HepG2 (cell line): ENCODE data around the gene MTF1. TPM values are rescaled to one million over a fixed set of nuclear protein-coding genes. Genes with fewer than 3 reads are reported as not detected.

Source experiments
- KLF9 ChIP-seq: IDR thresholded peaks from 2 replicates; pipeline ENCODE4 v1.6.1; 2016; ENCODE audit warnings: low read depth
- SAP130 ChIP-seq: IDR thresholded peaks from 2 replicates; pipeline ENCODE4 v1.6.1; 2016; ENCODE audit warnings: low read depth
- SIN3A ChIP-seq: IDR thresholded peaks from 2 replicates; pipeline ENCODE4 v1.6.1; 2011; ENCODE audit warnings: low read depth, mild to moderate bottlenecking, control low read depth, low read length, borderline replicate concordance
- STAG1 ChIP-seq: sonication (generic); formaldehyde crosslinking; IDR thresholded peaks from 2 replicates; pipeline ENCODE4 v1.4.0; 2020; ENCODE audit warnings: missing genetic modification reagents
- ZBTB4 ChIP-seq: sonication (generic); formaldehyde crosslinking; IDR thresholded peaks from 2 replicates; pipeline ENCODE4 v1.4.0; 2020; ENCODE audit warnings: missing genetic modification reagents, mild to moderate bottlenecking, borderline replicate concordance
- ZBTB40 ChIP-seq, 2 experiments: fragments of 450-650 bp in 1 of 2; sonication (generic) in 1 of 2; formaldehyde crosslinking in 1 of 2; IDR thresholded peaks; 2 replicates each; pipeline versions ENCODE4 v1.6.1 to v1.8.0; 2016 to 2022; ENCODE audit warnings: antibody characterized with exemption in 1 of 2, mild to moderate bottlenecking in 1 of 2, missing genetic modification reagents in 1 of 2
- ZMYM4 ChIP-seq: sonication (generic); formaldehyde crosslinking; IDR thresholded peaks from 2 replicates; pipeline ENCODE4 v1.8.1; 2023; ENCODE audit warnings: mild to moderate bottlenecking, missing genetic modification reagents
- ZNF10 ChIP-seq: sonication (generic); formaldehyde crosslinking; IDR thresholded peaks from 2 replicates; pipeline ENCODE4 v1.4.0; 2020; ENCODE audit warnings: mild to moderate bottlenecking, low read depth, missing genetic modification reagents, borderline replicate concordance
- ZNF687 ChIP-seq: sonication (generic); formaldehyde crosslinking; IDR thresholded peaks from 2 replicates; pipeline ENCODE4 v1.5.1; 2020; ENCODE audit warnings: mild to moderate bottlenecking, missing genetic modification reagents, moderate library complexity
- ZNF740 ChIP-seq: sonication (generic); formaldehyde crosslinking; IDR thresholded peaks from 2 replicates; pipeline ENCODE4 v1.4.0; 2020; ENCODE audit warnings: missing genetic modification reagents
- polyA plus RNA-seq, 8 experiments: library from polyadenylated mRNA; depleted of rRNA in 3 of 8; stranded (reverse) in 7 of 8; unstranded in 1 of 8; fragments of >200 nt; fragmentation: Illumina TruSeq in 4 of 8; extraction: Trizol in 4 of 8; gene quantifications; 2 replicates each; pipeline versions ENCODE4 v1.2.1 to v1.2.3, GENCODE V29; 2011 to 2016; ENCODE audit warnings: low read depth in 4 of 8, missing spikeins in 1 of 8, mixed read lengths in 1 of 8; ENCODE audit not compliant: insufficient read depth in 1 of 8
- total RNA-seq, 5 experiments: library from RNA; depleted of rRNA; stranded (reverse); fragments of >200 nt; fragmentation: Illumina TruSeq; extraction: Trizol; gene quantifications; 2 replicates each; pipeline ENCODE4 v1.2.3, GENCODE V29; 2016; ENCODE audit warnings: low read depth in 1 of 5

Gene MTF1
- total and polyA plus RNA-seq, 2 of the 13 experiments (the other 11 are each of a cell fraction or from before 2014, with no cell fraction given): 2.4 to 3.3 TPM

- TF ChIP-seq ZNF687 (peak; percentile 90), STAG1 (CRISPR knock-in tag) (peak; percentile 78), SIN3A (peak; percentile 15; the same call in 1 of the 2 replicates), ZBTB4 (CRISPR knock-in tag) (peak; percentile 83), ZNF10 (CRISPR knock-in tag) (no peak), ZBTB40 (IDR thresholded peaks at IDR 0.05) (peak; percentile 70), ZBTB40 (CRISPR knock-in tag; IDR thresholded peaks at IDR 0.05) (no peak), KLF9 (CRISPR knock-in tag) (no peak), ZNF740 (0 out of 2 replicates have a peak, but pooled peaks have one; percentile 5), SAP130 (CRISPR knock-in tag) (peak; percentile 89), ZMYM4 (CRISPR knock-in tag) (no peak; the same call in none of the 2 replicates)
These were observed at the start of gene MTF1 (continued) for GRCh38 chr1:37859507-37860345.
